ENCODE measurements around the gene TCF20. TPM values are rescaled to one million over a fixed set of nuclear protein-coding genes. Genes with fewer than 3 reads are reported as not detected.
A peak's percentile ranks its signal among the peaks of the same experiment; 100 is the strongest.

Gene TCF20
- total and polyA plus RNA-seq, 2 donors (not counting 1 experiment from before 2014, with no cell fraction given), result 16.4 to 81.3 TPM

GRCh38 chr22:42310291-42311015, 40.0 kb upstream of the TCF20 start:
- H3K4me3 Mint-ChIP-seq, result no peak overlapping the region

DNA sequence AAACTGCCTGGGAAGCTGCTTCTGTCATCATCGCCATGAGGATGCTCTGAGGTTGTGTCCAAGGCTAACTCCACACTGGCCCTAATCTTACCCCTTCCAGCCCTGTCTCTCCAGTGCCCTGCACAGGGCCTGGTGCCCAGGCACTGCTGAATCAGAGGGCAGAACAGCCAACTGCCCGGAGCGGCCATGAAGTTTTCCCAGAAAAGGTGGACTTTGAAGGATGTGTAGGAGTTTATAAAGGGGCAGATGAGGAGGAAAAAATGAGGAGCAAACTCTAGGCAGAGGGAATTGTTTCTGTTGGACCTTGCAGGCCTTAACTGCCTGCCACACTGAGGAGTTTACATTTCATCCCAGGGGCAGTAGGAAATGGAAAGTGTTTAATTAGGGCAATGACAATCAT, 39.4 kb upstream of the TCF20 start:
- no peak for DNase-seq
- Histone ChIP-seq H3K4me1 (ENCODE audit: control insufficient read depth in 2 of 2, insufficient read depth in 2 of 2, low read length in 2 of 2) (peaks cover 0 to 8% of the 10 kb centered on the region in 2 donors), H3K27me3 (replicated peaks in 1 of 4; ENCODE audit: control extremely low read depth in 1 of 4, control insufficient read depth in 3 of 4, insufficient read depth in 4 of 4, low read length in 3 of 4) (peaks cover 0 to 15% (median 2%) of the 10 kb centered on the region in 4 experiments), H3K4me3 (ENCODE audit: control extremely low read depth in 1 of 5, extremely low read depth in 1 of 5, insufficient read depth in 1 of 5, low read depth in 2 of 5, low read length in 4 of 5) (no peak overlapping the region), H3K4me2 (replicated peaks; ENCODE audit: low read depth, low read length, poor library complexity, severe bottlenecking) (no peak overlapping the region), H2AFZ (ENCODE audit: insufficient read depth, low read depth, low read length, poor library complexity, severe bottlenecking) (no peak overlapping the region), H3K79me2 (ENCODE audit: control insufficient read depth, insufficient read depth, low read length) (no peaks in the 10 kb centered on the region), H3K9me3 (ENCODE audit: control extremely low read depth in 1 of 3, control insufficient read depth in 2 of 3, insufficient read depth in 1 of 3, low read length in 2 of 3) (no peaks in the 10 kb centered on the region), H4K20me1 (ENCODE audit: control insufficient read depth, insufficient read depth, low read length, poor library complexity, severe bottlenecking) (no peaks in the 10 kb centered on the region), H3K36me3 (replicated peaks in 1 of 2; ENCODE audit: control extremely low read depth in 1 of 2, control insufficient read depth in 1 of 2, extremely low read depth in 1 of 2, insufficient read depth in 2 of 2, low read length in 1 of 2) (no peaks in the 10 kb centered on the region), H3K27ac (ENCODE audit: low read length in 2 of 2) (no peak overlapping the region), H3K9ac (ENCODE audit: low read length) (no peak overlapping the region)
- Mint-ChIP-seq H3K9me3 (ENCODE audit: insufficient read depth) (no peaks in the 10 kb centered on the region), H3K4me3 (no peak overlapping the region), H3K27ac (peak overlapping the region; percentile 26), H3K27me3 (peaks cover 33% of the 10 kb centered on the region), H3K4me1 (peaks cover 2% of the 10 kb centered on the region)
- TF ChIP-seq, protein P1, sequence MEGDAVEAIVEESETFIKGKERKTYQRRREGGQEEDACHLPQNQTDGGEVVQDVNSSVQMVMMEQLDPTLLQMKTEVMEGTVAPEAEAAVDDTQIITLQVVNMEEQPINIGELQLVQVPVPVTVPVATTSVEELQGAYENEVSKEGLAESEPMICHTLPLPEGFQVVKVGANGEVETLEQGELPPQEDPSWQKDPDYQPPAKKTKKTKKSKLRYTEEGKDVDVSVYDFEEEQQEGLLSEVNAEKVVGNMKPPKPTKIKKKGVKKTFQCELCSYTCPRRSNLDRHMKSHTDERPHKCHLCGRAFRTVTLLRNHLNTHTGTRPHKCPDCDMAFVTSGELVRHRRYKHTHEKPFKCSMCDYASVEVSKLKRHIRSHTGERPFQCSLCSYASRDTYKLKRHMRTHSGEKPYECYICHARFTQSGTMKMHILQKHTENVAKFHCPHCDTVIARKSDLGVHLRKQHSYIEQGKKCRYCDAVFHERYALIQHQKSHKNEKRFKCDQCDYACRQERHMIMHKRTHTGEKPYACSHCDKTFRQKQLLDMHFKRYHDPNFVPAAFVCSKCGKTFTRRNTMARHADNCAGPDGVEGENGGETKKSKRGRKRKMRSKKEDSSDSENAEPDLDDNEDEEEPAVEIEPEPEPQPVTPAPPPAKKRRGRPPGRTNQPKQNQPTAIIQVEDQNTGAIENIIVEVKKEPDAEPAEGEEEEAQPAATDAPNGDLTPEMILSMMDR (IDR thresholded peaks at IDR 0.05), result no peak
- TF ChIP-seq EZH2 (IDR thresholded peaks at IDR 0.05; ENCODE audit: borderline replicate concordance, insufficient read depth, low read depth, low read length, poor library complexity, severe bottlenecking), result no peak
- intact Hi-C loops (cut with micrococcal nuclease), result loop anchor here (5.0 kb wide), 1 partner anchor 127 kb away; no protein-coding TSS in a partner anchor
- 83% methylated on average over 3 of the region's 3 CpGs for WGBS (ENCODE audit: insufficient coverage)
- no peak for ATAC-seq (ENCODE audit: low read depth)
- POLR2A ChIA-PET, result no interaction called here
- CTCF ChIA-PET, result no interaction called here

More at GRCh38 chr22:42310291-42311015, 40.0 kb upstream of the TCF20 start:
- Histone ChIP-seq H3K27me3 (replicated peaks in 1 of 4; ENCODE audit: control extremely low read depth in 1 of 4, control insufficient read depth in 3 of 4, insufficient read depth in 4 of 4, low read length in 3 of 4) (peaks cover 0 to 15% (median 2%) of the 10 kb centered on the region in 4 experiments), H3K4me2 (replicated peaks; ENCODE audit: low read depth, low read length, poor library complexity, severe bottlenecking) (no peak overlapping the region), H3K4me1 (ENCODE audit: control insufficient read depth in 2 of 2, insufficient read depth in 2 of 2, low read length in 2 of 2) (peaks cover 0 to 8% of the 10 kb centered on the region in 2 donors), H2AFZ (ENCODE audit: insufficient read depth, low read depth, low read length, poor library complexity, severe bottlenecking) (no peak overlapping the region), H3K79me2 (ENCODE audit: control insufficient read depth, insufficient read depth, low read length) (no peaks in the 10 kb centered on the region), H3K4me3 (ENCODE audit: control extremely low read depth in 1 of 5, extremely low read depth in 1 of 5, insufficient read depth in 1 of 5, low read depth in 2 of 5, low read length in 4 of 5) (no peak overlapping the region), H3K9me3 (ENCODE audit: control extremely low read depth in 1 of 3, control insufficient read depth in 2 of 3, insufficient read depth in 1 of 3, low read length in 2 of 3) (no peaks in the 10 kb centered on the region), H3K36me3 (replicated peaks in 1 of 2; ENCODE audit: control extremely low read depth in 1 of 2, control insufficient read depth in 1 of 2, extremely low read depth in 1 of 2, insufficient read depth in 2 of 2, low read length in 1 of 2) (no peaks in the 10 kb centered on the region), H3K27ac (ENCODE audit: low read length in 2 of 2) (no peak overlapping the region), H4K20me1 (ENCODE audit: control insufficient read depth, insufficient read depth, low read length, poor library complexity, severe bottlenecking) (no peaks in the 10 kb centered on the region), H3K9ac (ENCODE audit: low read length) (no peak overlapping the region)
- Mint-ChIP-seq H3K27ac (no peak overlapping the region), H3K27me3 (peaks cover 34% of the 10 kb centered on the region), H3K4me1 (peaks cover 3% of the 10 kb centered on the region), H3K9me3 (ENCODE audit: insufficient read depth) (no peaks in the 10 kb centered on the region)
- WGBS (ENCODE audit: insufficient coverage), result 83% methylated on average over 15 of the region's 16 CpGs
- ChIA-PET CTCF (no interaction called here), POLR2A (no interaction called here)
- intact Hi-C loops (cut with micrococcal nuclease), result loop anchor here (5.0 kb wide), 1 partner anchor 127 kb away; no protein-coding TSS in a partner anchor
- no peak for TF ChIP-seq EZH2 (IDR thresholded peaks at IDR 0.05; ENCODE audit: borderline replicate concordance, insufficient read depth, low read depth, low read length, poor library complexity, severe bottlenecking)
- TF ChIP-seq, protein P1 (IDR thresholded peaks at IDR 0.05), result no peak
- DNase-seq (no peak), ATAC-seq (ENCODE audit: low read depth) (no peak)

Measured in B cell (primary cell).